H1 (cell line): ENCODE data around the gene PTTG1IP2. TPM values are rescaled to one million over a fixed set of nuclear protein-coding genes. Genes with fewer than 3 reads are reported as not detected.

Experiments
- CTCF ChIA-PET: fragments of 300-600 bp; sonication (Branson Sonifier 250); formaldehyde crosslinking; loops from one replicate; lab custom pipeline; 2021; ENCODE audit not compliant: partially characterized antibody; lab: Charles Lee
- POLR2A ChIA-PET: fragments of 300-600 bp; sonication (Branson Sonifier 250); formaldehyde crosslinking; loops from one replicate; lab custom pipeline; 2021; ENCODE audit warnings: inconsistent platforms; ENCODE audit not compliant: partially characterized antibody; lab: Charles Lee
- DNase-seq, 2 experiments: peaks; one replicate each; pipeline versions ENCODE4 v3.0.0 to v3.0.0-alpha.2; 2010 to 2022; ENCODE audit warnings: low spot score in 2 of 2, low read depth in 1 of 2, mixed read lengths in 1 of 2
- FAIRE-seq: peaks from 2 replicates; lab custom pipeline; 2011; peaks lifted over from hg19 to GRCh38; lab: Jason Lieb, UNC
- H2AFZ ChIP-seq: 2 replicates; pipeline ENCODE4 v1.8.1; 2012; ENCODE audit warnings: low read length, inconsistent platforms
- H2AK5ac ChIP-seq: 2 replicates; pipeline ENCODE4 v1.6.1; 2013; ENCODE audit warnings: low read depth, low read length
- H2BK120ac ChIP-seq: replicated peaks from 2 replicates; pipeline ENCODE3; 2013; ENCODE audit warnings: low read depth, low read length, inconsistent platforms
- H2BK12ac ChIP-seq: 2 replicates; pipeline ENCODE4 v1.6.1; 2013; ENCODE audit warnings: low read depth, low read length
- H2BK15ac ChIP-seq: 2 replicates; pipeline ENCODE4 v1.6.1; 2013; ENCODE audit warnings: low read length
- H2BK20ac ChIP-seq: 2 replicates; pipeline ENCODE4 v1.6.1; 2013; ENCODE audit warnings: low read length
- H2BK5ac ChIP-seq: 2 replicates; pipeline ENCODE4 v1.6.1; 2013; ENCODE audit warnings: low read depth, low read length
- H3K14ac ChIP-seq: 2 replicates; pipeline ENCODE4 v1.6.1; 2013; ENCODE audit warnings: inconsistent platforms; ENCODE audit not compliant: insufficient read length
- H3K18ac ChIP-seq: 2 replicates; pipeline ENCODE4 v1.6.1; 2013; ENCODE audit warnings: low read length; ENCODE audit errors: extremely low read depth
- H3K23ac ChIP-seq: 2 replicates; pipeline ENCODE4 v1.6.1; 2013; ENCODE audit warnings: inconsistent platforms; ENCODE audit not compliant: insufficient read length
- H3K23me2 ChIP-seq: 2 replicates; pipeline ENCODE4 v1.6.1; 2013; ENCODE audit warnings: low read depth, low read length
- H3K27ac ChIP-seq: 2 replicates; pipeline ENCODE4 v1.6.1; 2011; ENCODE audit warnings: low read depth, low read length, inconsistent platforms
- H3K27me3 ChIP-seq, 4 experiments: replicated peaks in 1 of 4; 1 replicate in 1 of 4; 2 replicates in 3 of 4; pipeline versions ENCODE4 v1.6.1 to v1.8.1; 2011 to 2013; ENCODE audit warnings: low read length in 3 of 4, mild to moderate bottlenecking in 3 of 4, inconsistent platforms in 2 of 4, mixed read lengths in 2 of 4, moderate library complexity in 1 of 4; ENCODE audit not compliant: control insufficient read depth in 3 of 4, insufficient read depth in 3 of 4; ENCODE audit errors: extremely low read depth in 1 of 4
- H3K36me3 ChIP-seq, 4 experiments: 2 replicates each; pipeline versions ENCODE4 v1.6.1 to v1.8.1; 2011 to 2013; ENCODE audit warnings: mild to moderate bottlenecking in 4 of 4, low read length in 3 of 4, moderate library complexity in 2 of 4, control low read depth in 1 of 4, inconsistent platforms in 1 of 4; ENCODE audit not compliant: insufficient read depth in 4 of 4, control insufficient read depth in 2 of 4
- H3K4ac ChIP-seq: replicated peaks from 2 replicates; pipeline ENCODE3; 2013; ENCODE audit warnings: low read length, low read depth, mixed read lengths, inconsistent platforms; ENCODE audit not compliant: insufficient read length
- H3K4me1 ChIP-seq, 4 experiments: replicated peaks in 1 of 4; 1 replicate in 1 of 4; 2 replicates in 3 of 4; pipeline versions ENCODE4 v1.6.1 to v1.8.1; 2011 to 2013; ENCODE audit warnings: low read length in 3 of 4, inconsistent platforms in 2 of 4, mixed read lengths in 1 of 4; ENCODE audit not compliant: insufficient read depth in 4 of 4, control insufficient read depth in 3 of 4
- H3K4me2 ChIP-seq, 2 experiments: 2 replicates each; pipeline versions ENCODE4 v1.6.1 to v1.8.1; 2011 to 2013; ENCODE audit warnings: low read depth in 2 of 2, low read length in 2 of 2, control low read depth in 1 of 2, inconsistent platforms in 1 of 2, mild to moderate bottlenecking in 1 of 2; ENCODE audit not compliant: insufficient read depth in 1 of 2
- H3K4me3 ChIP-seq, 4 experiments: fragments of 200-600, 300-600 bp in 1 of 4; sonication (generic), shearing (Covaris generic), sonication (Bioruptor Twin) in 1 of 4; 2 replicates each; pipeline versions ENCODE4 v1.5.1 to v1.8.1; 2011 to 2016; ENCODE audit warnings: low read length in 4 of 4, low read depth in 3 of 4, control low read depth in 2 of 4, inconsistent platforms in 2 of 4, mild to moderate bottlenecking in 2 of 4, mixed read lengths in 1 of 4, moderate library complexity in 1 of 4; ENCODE audit not compliant: insufficient read depth in 2 of 4; ENCODE audit errors: extremely low read depth in 1 of 4
- H3K56ac ChIP-seq: replicated peaks from 2 replicates; pipeline ENCODE3; 2013; ENCODE audit warnings: low read depth, mild to moderate bottlenecking, mixed read lengths, low read length, inconsistent platforms; ENCODE audit not compliant: insufficient read length
- H3K79me1 ChIP-seq: 2 replicates; pipeline ENCODE4 v1.6.1; 2013; ENCODE audit warnings: low read depth, low read length, control low read depth
- H3K79me2 ChIP-seq, 2 experiments: 2 replicates each; pipeline versions ENCODE4 v1.6.1 to v1.8.1; 2012 to 2013; ENCODE audit warnings: low read length in 2 of 2, mild to moderate bottlenecking in 2 of 2, inconsistent platforms in 1 of 2; ENCODE audit not compliant: insufficient read depth in 2 of 2, control insufficient read depth in 1 of 2
- H3K9ac ChIP-seq, 4 experiments: replicated peaks in 1 of 4; 1 replicate in 1 of 4; 2 replicates in 3 of 4; pipeline versions ENCODE4 v1.6.1 to v1.8.1; 2011 to 2013; ENCODE audit warnings: low read depth in 3 of 4, low read length in 3 of 4, control low read depth in 2 of 4, mild to moderate bottlenecking in 2 of 4, moderate library complexity in 2 of 4, inconsistent platforms in 1 of 4; ENCODE audit errors: extremely low read depth in 1 of 4
- H3K9me3 ChIP-seq, 2 experiments: 2 replicates each; pipeline versions ENCODE4 v1.6.1 to v1.8.1; 2012 to 2013; ENCODE audit warnings: mild to moderate bottlenecking in 2 of 2, moderate library complexity in 2 of 2, control low read depth in 1 of 2, inconsistent platforms in 1 of 2, low read depth in 1 of 2, low read length in 1 of 2, mixed read lengths in 1 of 2; ENCODE audit not compliant: insufficient read depth in 2 of 2
- H4K20me1 ChIP-seq, 2 experiments: replicated peaks in 1 of 2; 2 replicates each; pipeline versions ENCODE3 to v1.8.1; 2011 to 2013; ENCODE audit warnings: inconsistent platforms in 2 of 2, low read length in 2 of 2, mild to moderate bottlenecking in 1 of 2; ENCODE audit not compliant: insufficient read depth in 2 of 2, control insufficient read depth in 1 of 2
- H4K5ac ChIP-seq: 2 replicates; pipeline ENCODE4 v1.6.1; 2013; ENCODE audit warnings: low read length, low read depth, mixed read lengths, inconsistent platforms; ENCODE audit not compliant: insufficient read length
- H4K8ac ChIP-seq: 2 replicates; pipeline ENCODE4 v1.8.0; 2013; ENCODE audit warnings: mild to moderate bottlenecking, moderate library complexity, low read length, inconsistent platforms; ENCODE audit not compliant: insufficient read depth; ENCODE audit errors: extremely low read depth
- H4K91ac ChIP-seq: replicated peaks from 2 replicates; pipeline ENCODE3; 2013; ENCODE audit warnings: low read length, mixed read lengths, inconsistent platforms; ENCODE audit not compliant: insufficient read length
- GABPA ChIP-seq: IDR thresholded peaks from 2 replicates; pipeline ENCODE4 v1.6.1; 2011; ENCODE audit warnings: mild to moderate bottlenecking, low read length, moderate library complexity, borderline replicate concordance; ENCODE audit not compliant: insufficient read depth
- SIX5 ChIP-seq: IDR thresholded peaks from 2 replicates; pipeline ENCODE4 v1.6.1; 2011; ENCODE audit warnings: mild to moderate bottlenecking, low read depth, low read length
- TEAD4 ChIP-seq: IDR thresholded peaks from 2 replicates; pipeline ENCODE4 v1.6.1; 2012; ENCODE audit warnings: low read depth, low read length, inconsistent platforms, mixed read lengths
- WGBS, 2 experiments: shearing (Covaris generic) in 1 of 2; methylation state at CpG; one replicate each; pipeline versions ENCODE4 v1.1.6 to v1.1.7; 2013 to 2015; ENCODE audit warnings: low lambda C conversion rate in 2 of 2, mixed read lengths in 2 of 2, inconsistent platforms in 1 of 2, low coverage in 1 of 2, missing lambda C conversion rate in 1 of 2; ENCODE audit not compliant: insufficient replicate concordance in 2 of 2, insufficient coverage in 1 of 2, insufficient read length in 1 of 2; ENCODE audit errors: extremely low coverage in 1 of 2, missing lambda C conversion rate in 1 of 2; 5-methylcytosine and 5-hydroxymethylcytosine counted together
- polyA plus RNA-seq, 7 experiments: library from polyadenylated mRNA; depleted of rRNA in 3 of 7; stranded (reverse) in 5 of 7; unstranded in 2 of 7; fragments of >200 nt in 5 of 7; fragments of 200-250 nt in 2 of 7; gene quantifications; 1 replicate in 5 of 7; 2 replicates in 1 of 7; 4 replicates in 1 of 7; pipeline versions ENCODE4 v1.2.1 to v1.2.3, GENCODE V29; 2011 to 2013; ENCODE audit warnings: missing spikeins in 2 of 7, mixed read lengths in 2 of 7
- total RNA-seq: library from RNA; stranded (reverse); fragmentation: NEBNext Ultra II Directional; extraction: Animal tissue kit (Norgen Biotek cat#: 25700); gene quantifications from 2 replicates; pipeline ENCODE4 v1.2.1, GENCODE V29; 2021

Gene PTTG1IP2
- total and polyA plus RNA-seq, 2 of the 8 experiments (the other 6 are each of a cell fraction or from before 2014, with no cell fraction given) = not detected

- no peak overlapping the region for H3K23ac ChIP-seq
- no peak for FAIRE-seq
- H3K27me3 ChIP-seq = no peaks in the 10 kb centered on the region
- no peaks in the 10 kb centered on the region for H3K79me1 ChIP-seq
- H3K4me3 ChIP-seq = no peak overlapping the region
- no peaks in the 10 kb centered on the region for H3K36me3 ChIP-seq
- H3K79me2 ChIP-seq = no peaks in the 10 kb centered on the region
- H4K91ac ChIP-seq = no peak overlapping the region
- no peak for TF ChIP-seq SIX5
- TF ChIP-seq GABPA = no peak
- TF ChIP-seq TEAD4 = no peak
- no peaks in the 10 kb centered on the region for H3K4me1 ChIP-seq
- no peak overlapping the region for H4K5ac ChIP-seq
- no peak overlapping the region for H2AK5ac ChIP-seq
- CTCF ChIA-PET = interaction anchor here (0.7 to 3.3 kb wide), 4 partner anchors 9 to 636 kb away, joined by 3 to 16 read pairs (median 3); no protein-coding TSS in a partner anchor
- no peak overlapping the region for H2BK20ac ChIP-seq
- H2BK15ac ChIP-seq = no peak overlapping the region
- H3K56ac ChIP-seq = no peak overlapping the region
- no peak overlapping the region for H3K18ac ChIP-seq
- DNase-seq = no peak
- no peak overlapping the region for H4K8ac ChIP-seq
- no peak overlapping the region for H3K27ac ChIP-seq
- H4K20me1 ChIP-seq = no peaks in the 10 kb centered on the region
- H2AFZ ChIP-seq = no peak overlapping the region
- H3K9ac ChIP-seq = no peak overlapping the region
- H2BK5ac ChIP-seq = no peak overlapping the region
- no peaks in the 10 kb centered on the region for H3K9me3 ChIP-seq
- no peaks in the 10 kb centered on the region; the same call in 1 of the 2 replicates for H3K23me2 ChIP-seq
- 73% methylated on average over 4 of the region's 4 CpGs; no CpG with 5 or more reads in 1 of the 2 experiments for WGBS, 2 experiments
- no peak overlapping the region for H2BK120ac ChIP-seq
- POLR2A ChIA-PET = no interaction called here
- no peak overlapping the region for H3K14ac ChIP-seq
- no peak overlapping the region for H3K4ac ChIP-seq
- no peak overlapping the region for H3K4me2 ChIP-seq
- H2BK12ac ChIP-seq = no peak overlapping the region
Observed at GRCh38 chr7:90446137-90446899, 23.1 kb upstream of the PTTG1IP2 start.
